K562 (cell line): ENCODE data around the gene LRCH1. TPM values are rescaled to one million over a fixed set of nuclear protein-coding genes. Genes with fewer than 3 reads are reported as not detected.

Source experiments
- ATAC-seq: fragments of 200-7000 bp; cut with Tn5 transposase; 3 replicates; pipeline ENCODE4 v1.9.1; 2020; ENCODE audit warnings: moderate library complexity
- BruUV-seq: library from RNA; stranded (reverse); fragments of 400-500 nt; replicated peaks from 2 replicates; lab custom pipeline; 2021; lab: Mats Ljungman, UMichigan
- CTCF ChIA-PET: fragments of 300-600 bp; formaldehyde crosslinking; extraction: SDS; loops from one replicate; lab custom pipeline; 2021; ENCODE audit warnings: low intra/inter-chr PET ratio; lab: Yijun Ruan, JAX
- POLR2A ChIA-PET: fragments of 300-600, 350-650 bp; sonication (Branson Sonifier 250); formaldehyde crosslinking; extraction: SDS; loops from one replicate; lab custom pipeline; 2021; ENCODE audit warnings: antibody characterized with exemption, inconsistent platforms; lab: Yijun Ruan, JAX
- DNase-seq, 4 experiments: peaks; one replicate each; pipeline versions ENCODE4 v3.0.0 to v3.0.0-alpha.2; 2011 to 2018; ENCODE audit warnings: low spot score in 3 of 4, mixed read lengths in 3 of 4; ENCODE audit errors: extremely low read depth in 1 of 4
- FAIRE-seq: peaks from 2 replicates; lab custom pipeline; 2011; peaks lifted over from hg19 to GRCh38; lab: Jason Lieb, UNC
- H2AFZ ChIP-seq: 2 replicates; pipeline ENCODE4 v1.6.0; 2011; ENCODE audit warnings: low read depth, low read length, control low read depth, inconsistent platforms
- H3K27ac ChIP-seq: fragments of 200-600 bp; 3 replicates; pipeline ENCODE4 v1.8.0; 2011; ENCODE audit warnings: low read depth, mild to moderate bottlenecking, control low read depth, inconsistent platforms, low read length, moderate library complexity, mixed read lengths; ENCODE audit errors: extremely low read depth
- H3K27me3 ChIP-seq, 2 experiments: fragments of 300-600 bp in 1 of 2; 2 replicates in 1 of 2; 3 replicates in 1 of 2; pipeline versions ENCODE4 v1.6.0 to v1.8.0; 2011; ENCODE audit warnings: inconsistent platforms in 2 of 2, low read length in 2 of 2, mild to moderate bottlenecking in 1 of 2, mixed read lengths in 1 of 2, moderate library complexity in 1 of 2; ENCODE audit not compliant: control insufficient read depth in 2 of 2, insufficient read depth in 2 of 2
- H3K36me3 ChIP-seq: fragments of 300-600 bp; 3 replicates; pipeline ENCODE4 v1.8.0; 2011; ENCODE audit warnings: mild to moderate bottlenecking, low read length, inconsistent platforms; ENCODE audit not compliant: control insufficient read depth, insufficient read depth
- H3K4me1 ChIP-seq, 2 experiments: fragments of 200-600 bp in 1 of 2; replicated peaks in 1 of 2; 2 replicates in 1 of 2; 3 replicates in 1 of 2; pipeline versions ENCODE4 v1.5.1 to v1.8.0; 2011; ENCODE audit warnings: inconsistent platforms in 2 of 2, low read length in 2 of 2, mild to moderate bottlenecking in 1 of 2, mixed read lengths in 1 of 2, moderate library complexity in 1 of 2; ENCODE audit not compliant: control insufficient read depth in 2 of 2, insufficient read depth in 2 of 2
- H3K4me2 ChIP-seq: 2 replicates; pipeline ENCODE4 v1.6.1; 2011; ENCODE audit warnings: low read length, control low read depth, inconsistent platforms, mixed read lengths; ENCODE audit not compliant: insufficient read depth
- H3K4me3 ChIP-seq: fragments of 200-600 bp; sonication (generic), shearing (Covaris generic); 2 replicates; pipeline ENCODE4 v1.5.1; 2016; ENCODE audit warnings: control low read depth, inconsistent platforms
- H3K79me2 ChIP-seq: fragments of 200-600 bp; 3 replicates; pipeline ENCODE4 v1.8.0; 2011; ENCODE audit warnings: low read length, inconsistent platforms; ENCODE audit not compliant: control insufficient read depth, insufficient read depth
- H3K9ac ChIP-seq, 2 experiments: 2 replicates each; pipeline versions ENCODE4 v1.6.0 to v1.6.1; 2011; ENCODE audit warnings: low read depth in 2 of 2, low read length in 2 of 2, control low read depth in 1 of 2, inconsistent platforms in 1 of 2, mild to moderate bottlenecking in 1 of 2, mixed read lengths in 1 of 2; ENCODE audit not compliant: insufficient read depth in 1 of 2
- H3K9me1 ChIP-seq: one replicate; pipeline ENCODE4 v1.6.0; 2011; ENCODE audit warnings: inconsistent platforms, mild to moderate bottlenecking, low read length, moderate library complexity; ENCODE audit not compliant: control insufficient read depth, insufficient read depth
- H3K9me3 ChIP-seq: replicated peaks from 2 replicates; pipeline ENCODE4 v1.5.1; 2011; ENCODE audit warnings: low read depth, low read length, inconsistent platforms; ENCODE audit not compliant: control insufficient read depth, insufficient read depth
- H4K20me1 ChIP-seq: replicated peaks from 2 replicates; pipeline ENCODE4 v1.6.1; 2011; ENCODE audit warnings: low read length, inconsistent platforms, mixed read lengths; ENCODE audit not compliant: control insufficient read depth, insufficient read depth
- ERF ChIP-seq: fragments of 450-650 bp; formaldehyde crosslinking; IDR thresholded peaks from 2 replicates; pipeline ENCODE4 v1.4.0; 2020; ENCODE audit warnings: mild to moderate bottlenecking, mixed read lengths
- ETV6 ChIP-seq, 3 experiments: fragments of 150-350 bp in 1 of 3; sonication (generic) in 1 of 3; formaldehyde crosslinking in 1 of 3; IDR thresholded peaks; 2 replicates each; pipeline versions ENCODE4 v1.6.1 to v1.8.0; 2014 to 2022; ENCODE audit warnings: borderline replicate concordance in 2 of 3, low read depth in 2 of 3, antibody characterized with exemption in 1 of 3, low read length in 1 of 3, mild to moderate bottlenecking in 1 of 3, missing genetic modification reagents in 1 of 3
- GATAD2B ChIP-seq: fragments of 450-650 bp; IDR thresholded peaks from 2 replicates; pipeline ENCODE4 v1.6.1; 2017; ENCODE audit warnings: mild to moderate bottlenecking, borderline replicate concordance
- KAT8 ChIP-seq: fragments of 450-650 bp; IDR thresholded peaks from 2 replicates; pipeline ENCODE4 v1.6.1; 2016; ENCODE audit warnings: low read depth, mild to moderate bottlenecking
- NCOA2 ChIP-seq, 2 experiments: fragments of 450-650 bp; IDR thresholded peaks; 2 replicates each; pipeline ENCODE4 v1.6.1; 2018; ENCODE audit warnings: mild to moderate bottlenecking in 2 of 2, moderate library complexity in 1 of 2; ENCODE audit not compliant: partially characterized antibody in 2 of 2
- NR0B1 ChIP-seq: fragments of 450-650 bp; IDR thresholded peaks from one replicate; pipeline ENCODE4 v1.6.1; 2018; ENCODE audit warnings: mild to moderate bottlenecking, moderate library complexity; ENCODE audit not compliant: partially characterized antibody
- PHF20 ChIP-seq: fragments of 450-650 bp; IDR thresholded peaks from 2 replicates; pipeline ENCODE4 v1.6.1; 2018; ENCODE audit not compliant: partially characterized antibody
- PTBP1 ChIP-seq: fragments of 200-400 bp; formaldehyde crosslinking; IDR thresholded peaks from 2 replicates; pipeline ENCODE4 v1.6.1; 2017; ENCODE audit warnings: low read depth, low read length
- SIN3A ChIP-seq, 2 experiments: fragments of 150-350 bp in 1 of 2; IDR thresholded peaks; 2 replicates each; pipeline ENCODE4 v1.6.1; 2011 to 2016; ENCODE audit warnings: borderline replicate concordance in 2 of 2, low read depth in 2 of 2, low read length in 2 of 2, mild to moderate bottlenecking in 2 of 2, moderate library complexity in 2 of 2; ENCODE audit not compliant: control insufficient read depth in 1 of 2
- TFE3 ChIP-seq: fragments of 450-650 bp; formaldehyde crosslinking; IDR thresholded peaks from 2 replicates; pipeline ENCODE4 v1.4.0; 2020; ENCODE audit warnings: mild to moderate bottlenecking, mixed read lengths
- ZHX1 ChIP-seq: fragments of 150-350 bp; conservative IDR thresholded peaks from 2 replicates; pipeline ENCODE4 v1.6.1; 2014; ENCODE audit warnings: low read length
- ZNF445 ChIP-seq: fragments of 250-450 bp; sonication (Bioruptor Pico); IDR thresholded peaks from 2 replicates; pipeline ENCODE4 v1.4.0; 2020; ENCODE audit warnings: low read depth, mild to moderate bottlenecking, moderate library complexity
- ZNF511 ChIP-seq: sonication (generic); formaldehyde crosslinking; IDR thresholded peaks from 2 replicates; pipeline ENCODE4 v1.8.0; 2022; ENCODE audit warnings: mild to moderate bottlenecking, missing genetic modification reagents
- WGBS: fragments of 100-300 bp; shearing (Covaris generic); methylation state at CpG from one replicate; pipeline ENCODE4 v1.1.6; 2016; ENCODE audit warnings: low coverage, mixed read lengths; ENCODE audit not compliant: insufficient coverage; ENCODE audit errors: missing lambda C conversion rate; 5-methylcytosine and 5-hydroxymethylcytosine counted together
- in situ Hi-C: fragments of 300-500 bp; cut with MboI; formaldehyde crosslinking; loops from 4 replicates; pipeline ENCODE4 v1.15.0; 2018; ENCODE audit warnings: inconsistent platforms, mixed read lengths
- intact Hi-C: fragments of 100-400 bp; cut with micrococcal nuclease; formaldehyde crosslinking; loops from 2 replicates; pipeline ENCODE4 v1.14.2; 2022
- polyA plus RNA-seq, 8 experiments: library from polyadenylated mRNA; depleted of rRNA in 4 of 8; stranded (reverse) in 5 of 8; unstranded in 3 of 8; fragments of >200 nt; fragmentation: Nextera tagmentation in 2 of 8; fragmentation: Illumina TruSeq in 1 of 8; extraction: Ambion mirVana in 2 of 8; extraction: Trizol in 1 of 8; gene quantifications; 2 replicates each; pipeline versions ENCODE4 v1.2.1 to v1.2.3, GENCODE V29; 2011 to 2014; ENCODE audit warnings: inconsistent platforms in 1 of 8, missing spikeins in 1 of 8
- total RNA-seq, 7 experiments: library from RNA; depleted of rRNA in 6 of 7; stranded (reverse); fragments of >200 nt in 6 of 7; fragmentation: Illumina TruSeq in 2 of 7; extraction: Trizol in 2 of 7; gene quantifications; 2 replicates each; pipeline versions ENCODE4 v1.2.1 to v1.2.3, GENCODE V29; 2011 to 2021; ENCODE audit warnings: low replicate concordance in 1 of 7

The LRCH1 gene
- total and polyA plus RNA-seq, 9 of the 15 experiments (the other 6 are each of a cell fraction or from before 2014, with no cell fraction given): 1.1 to 6.8 (median 3.7) TPM

- H3K9me3 ChIP-seq: no peaks in the 10 kb centered on the region
- peaks cover 23% of the 10 kb centered on the region; the same call in 1 of the 2 replicates for H4K20me1 ChIP-seq
- no peak for DNase-seq
- BruUV-seq: no TSS peak
- no peaks in the 10 kb centered on the region for H3K9me1 ChIP-seq
- in situ Hi-C loops (no loop called here), intact Hi-C loops (no loop called here)
- POLR2A ChIA-PET: interaction anchor here (0.7 kb wide), 1 partner anchor 65 kb away, joined by 4 read pairs; no protein-coding TSS in a partner anchor
- WGBS: 80% methylated on average over 1 of the region's 3 CpGs
- CTCF ChIA-PET: no interaction called here
- H3K4me1 ChIP-seq: no peaks in the 10 kb centered on the region
- FAIRE-seq: no peak
- TF ChIP-seq PTBP1 (no peak), PHF20 (no peak), NCOA2 (IDR thresholded peaks at IDR 0.05; ENCODE audit: partially characterized antibody in 2 of 2) (no peak), ZNF445 (CRISPR knock-in tag) (no peak), KAT8 (no peak), NR0B1 (no peak), ZNF511 (CRISPR knock-in tag) (no peak), SIN3A (IDR thresholded peaks at IDR 0.05; ENCODE audit: borderline replicate concordance in 2 of 2, control insufficient read depth in 1 of 2, low read depth in 2 of 2, low read length in 2 of 2) (no peak), TFE3 (CRISPR knock-in tag) (no peak), ETV6 (IDR thresholded peaks at IDR 0.05; ENCODE audit: borderline replicate concordance in 1 of 2, low read depth in 2 of 2, low read length in 1 of 2) (no peak), ETV6 (CRISPR knock-in tag; IDR thresholded peaks at IDR 0.05; ENCODE audit: borderline replicate concordance) (no peak), ERF (CRISPR knock-in tag) (no peak), ZHX1 (no peak), GATAD2B (no peak)
- no peak for ATAC-seq
- H3K27me3 ChIP-seq: no peaks in the 10 kb centered on the region
- H3K79me2 ChIP-seq: peaks cover 5% of the 10 kb centered on the region; the same call in 1 of the 3 replicates
- H3K9ac ChIP-seq: no peak overlapping the region
- no peaks in the 10 kb centered on the region for H3K36me3 ChIP-seq
- H3K4me2 ChIP-seq: no peak overlapping the region
- no peak overlapping the region for H3K4me3 ChIP-seq
- no peak overlapping the region for H2AFZ ChIP-seq
- no peak overlapping the region for H3K27ac ChIP-seq
Observed at GRCh38 chr13:46578590-46578975, 25.6 kb downstream of the LRCH1 start.
